Activated T-helper 1 cell treated with anti-CD3 and anti-CD28 coated beads, Interleukin-12 subunit alpha, Interleukin-12 subunit beta, Interleukin-2, Interleukin-4 antibody, amounts not matched to agents 30 ng/mL and 10 ng/mL and 1 ng/mL, durations not matched to agents 14 hours and 24 hours and 36 hours (primary cell): Measurements from ENCODE around the gene SAXO2. TPM values are rescaled to one million over a fixed set of nuclear protein-coding genes. Genes with fewer than 3 reads are reported as not detected.
"Not testable (repeated sequence)": the region's sequence is repeated elsewhere in the genome, so short reads cannot be mapped to it uniquely, and the experiment has no call there.

ENCODE experiments used
- DNase-seq: peaks from one replicate; pipeline ENCODE4 v3.0.0; 2021; ENCODE audit warnings: low spot score
- H3K27ac Mint-ChIP-seq: one replicate; pipeline ENCODE4 v1.8.0; 2021; ENCODE audit warnings: mild to moderate bottlenecking, mixed read lengths
- H3K27me3 Mint-ChIP-seq: one replicate; pipeline ENCODE4 v1.8.0; 2022; ENCODE audit warnings: mild to moderate bottlenecking, moderate library complexity, mixed read lengths; ENCODE audit not compliant: insufficient read depth
- H3K36me3 Mint-ChIP-seq: one replicate; pipeline ENCODE4 v1.8.0; 2021; ENCODE audit warnings: low read depth, mixed read lengths
- H3K4me1 Mint-ChIP-seq: one replicate; pipeline ENCODE4 v1.8.0; 2021; ENCODE audit warnings: low read depth, mixed read lengths
- H3K4me3 Mint-ChIP-seq: one replicate; pipeline ENCODE4 v1.8.0; 2021; ENCODE audit warnings: mild to moderate bottlenecking, moderate library complexity, mixed read lengths
- H3K9me3 Mint-ChIP-seq: one replicate; pipeline ENCODE4 v1.8.0; 2021; ENCODE audit warnings: mixed read lengths
- intact Hi-C: fragments of 100-400 bp; cut with micrococcal nuclease; formaldehyde crosslinking; loops from one replicate; pipeline ENCODE4 v1.15.1; 2024
- total RNA-seq: library from RNA; stranded (reverse); gene quantifications from 2 replicates; pipeline ENCODE4 v1.2.3, GENCODE V29; 2022

Gene SAXO2
- 0.54 and 0.57 TPM in 2 replicates for total RNA-seq

- Mint-ChIP-seq H3K27ac (peak within 1 kb of the TSS; percentile 95), H3K4me1 (peaks cover 27% of the 10 kb centered on the region), H3K36me3 (peaks cover 12% of the 10 kb centered on the region), H3K9me3 (no peaks in the 10 kb centered on the region), H3K27me3 (no peaks in the 10 kb centered on the region), H3K4me3 (peak within 1 kb of the TSS; percentile 96)
- intact Hi-C loops = loop anchor here (1.0 to 10.0 kb wide), 4 partner anchors 216 to 940 kb away; partner anchors contain the start of genes BTBD1, MEX3B, RPS17 and STARD5
- DNase-seq = peak; percentile 91
These were observed at the start of gene SAXO2, which contains the start of gene EFL1 for GRCh38 chr15:82262422-82263026. SAXO2 (plus strand) TSS chr15:82262818; CDS start chr15:82262880, 62 bp downstream. EFL1 (minus strand) TSS chr15:82262734; CDS start chr15:82261778, 956 bp downstream.

- H3K4me3 Mint-ChIP-seq, intact Hi-C loops, H3K27me3 Mint-ChIP-seq, H3K27ac Mint-ChIP-seq, H3K9me3 Mint-ChIP-seq, H3K4me1 Mint-ChIP-seq, DNase-seq: not testable (repeated sequence)
- H3K36me3 Mint-ChIP-seq = peaks cover 21% of the 10 kb centered on the region
These were observed 46.5 kb upstream of the SAXO2 start for GRCh38 chr15:82216092-82216491.

- H3K4me3 Mint-ChIP-seq, H3K4me1 Mint-ChIP-seq, intact Hi-C loops, H3K27ac Mint-ChIP-seq, H3K27me3 Mint-ChIP-seq, H3K9me3 Mint-ChIP-seq, DNase-seq: not testable (repeated sequence)
- peaks cover 17% of the 10 kb centered on the region for H3K36me3 Mint-ChIP-seq
These were observed 41.1 kb upstream of the SAXO2 start for GRCh38 chr15:82221535-82221934.

- H3K9me3 Mint-ChIP-seq = no peaks in the 10 kb centered on the region
- H3K27me3 Mint-ChIP-seq = no peaks in the 10 kb centered on the region
- intact Hi-C loops = no loop called here
- H3K4me1 Mint-ChIP-seq = peaks cover 23% of the 10 kb centered on the region
- H3K4me3 Mint-ChIP-seq = no peak overlapping the region
- no peak for DNase-seq
- no peak overlapping the region for H3K27ac Mint-ChIP-seq
- H3K36me3 Mint-ChIP-seq = peaks cover 19% of the 10 kb centered on the region
These were observed 33.9 kb upstream of the SAXO2 start for GRCh38 chr15:82228750-82229149.

- Mint-ChIP-seq H3K27me3 (no peaks in the 10 kb centered on the region), H3K4me1 (peaks cover 23% of the 10 kb centered on the region), H3K36me3 (peaks cover 19% of the 10 kb centered on the region), H3K4me3 (no peak overlapping the region), H3K9me3 (no peaks in the 10 kb centered on the region), H3K27ac (no peak overlapping the region)
- DNase-seq = no peak
- intact Hi-C loops = no loop called here
These were observed 31.4 kb upstream of the SAXO2 start for GRCh38 chr15:82231233-82231632.

- H3K9me3 Mint-ChIP-seq = no peaks in the 10 kb centered on the region
- intact Hi-C loops = no loop called here
- no peak overlapping the region for H3K4me3 Mint-ChIP-seq
- peaks cover 16% of the 10 kb centered on the region for H3K36me3 Mint-ChIP-seq
- H3K4me1 Mint-ChIP-seq = peaks cover 23% of the 10 kb centered on the region
- no peaks in the 10 kb centered on the region for H3K27me3 Mint-ChIP-seq
- H3K27ac Mint-ChIP-seq = no peak overlapping the region
- no peak for DNase-seq
These were observed 30.8 kb upstream of the SAXO2 start for GRCh38 chr15:82231842-82232241.

GRCh38 chr15:82237944-82238534 lies 24.6 kb upstream of the SAXO2 start:
- intact Hi-C loops, H3K27ac Mint-ChIP-seq, H3K9me3 Mint-ChIP-seq, H3K27me3 Mint-ChIP-seq, DNase-seq, H3K4me3 Mint-ChIP-seq: not testable (repeated sequence)
- Mint-ChIP-seq H3K36me3 (peaks cover 20% of the 10 kb centered on the region), H3K4me1 (peaks cover 11% of the 10 kb centered on the region)

GRCh38 chr15:82239685-82240391 lies 22.8 kb upstream of the SAXO2 start:
- Mint-ChIP-seq H3K27ac (no peak overlapping the region), H3K4me3 (no peak overlapping the region), H3K9me3 (no peaks in the 10 kb centered on the region), H3K4me1 (peaks cover 11% of the 10 kb centered on the region), H3K27me3 (no peaks in the 10 kb centered on the region), H3K36me3 (peaks cover 22% of the 10 kb centered on the region)
- no peak for DNase-seq
- intact Hi-C loops = no loop called here

- peaks cover 32% of the 10 kb centered on the region for H3K36me3 Mint-ChIP-seq
- H3K27ac Mint-ChIP-seq, DNase-seq, H3K4me3 Mint-ChIP-seq, H3K9me3 Mint-ChIP-seq, H3K27me3 Mint-ChIP-seq, intact Hi-C loops: not testable (repeated sequence)
- peaks cover 23% of the 10 kb centered on the region for H3K4me1 Mint-ChIP-seq
These were observed 20.6 kb upstream of the SAXO2 start for GRCh38 chr15:82241836-82242499.

- peaks cover 28% of the 10 kb centered on the region for H3K4me1 Mint-ChIP-seq
- H3K27ac Mint-ChIP-seq, H3K27me3 Mint-ChIP-seq, intact Hi-C loops, H3K4me3 Mint-ChIP-seq, DNase-seq, H3K9me3 Mint-ChIP-seq: not testable (repeated sequence)
- peaks cover 35% of the 10 kb centered on the region for H3K36me3 Mint-ChIP-seq
These were observed 19.0 kb upstream of the SAXO2 start for GRCh38 chr15:82243644-82244043.

GRCh38 chr15:82245956-82246355 lies 16.7 kb upstream of the SAXO2 start:
- DNase-seq, intact Hi-C loops, H3K27ac Mint-ChIP-seq, H3K27me3 Mint-ChIP-seq, H3K4me3 Mint-ChIP-seq, H3K9me3 Mint-ChIP-seq: not testable (repeated sequence)
- Mint-ChIP-seq H3K36me3 (peaks cover 25% of the 10 kb centered on the region), H3K4me1 (peaks cover 28% of the 10 kb centered on the region)

- intact Hi-C loops, DNase-seq, H3K27me3 Mint-ChIP-seq, H3K9me3 Mint-ChIP-seq, H3K27ac Mint-ChIP-seq, H3K4me3 Mint-ChIP-seq: not testable (repeated sequence)
- Mint-ChIP-seq H3K4me1 (peaks cover 17% of the 10 kb centered on the region), H3K36me3 (peaks cover 22% of the 10 kb centered on the region)
These were observed 14.4 kb upstream of the SAXO2 start for GRCh38 chr15:82248261-82248660.
